Activated CD8-positive, alpha-beta memory T cell treated with anti-CD3 and anti-CD28 coated beads, Interleukin-2, amount 50 U/mL, for 1 hour (primary cell): ENCODE measurements around the gene NODAL.
A peak's percentile ranks its signal among the peaks of the same experiment; 100 is the strongest.

Source experiments
- DNase-seq: peaks from one replicate; pipeline ENCODE4 v3.0.0-alpha.2; 2020; ENCODE audit errors: extremely low read depth

NODAL gene

GRCh38 chr10:70433581-70434280, 7.8 kb downstream of the NODAL start:
- no peak for DNase-seq

GRCh38 chr10:70432561-70433263, 8.8 kb downstream of the NODAL start:
- no peak for DNase-seq

- DNase-seq, result no peak
These were observed 9.4 kb downstream of the NODAL start for GRCh38 chr10:70432101-70432500.

- DNase-seq, result no peak
These were observed 10.7 kb downstream of the NODAL start for GRCh38 chr10:70430493-70431445.

- DNase-seq, result no peak
These were observed 14.7 kb downstream of the NODAL start for GRCh38 chr10:70426823-70427222.

- DNase-seq, result no peak
These were observed 16.4 kb downstream of the NODAL start for GRCh38 chr10:70425096-70425495.

GRCh38 chr10:70424320-70424719, 17.2 kb downstream of the NODAL start:
- DNase-seq, result no peak

GRCh38 chr10:70418713-70419112, 22.8 kb downstream of the NODAL start:
- no peak for DNase-seq

GRCh38 chr10:70418229-70418628, 23.3 kb downstream of the NODAL start:
- no peak for DNase-seq

- DNase-seq, result no peak
These were observed 23.9 kb downstream of the NODAL start for GRCh38 chr10:70417568-70417967.

GRCh38 chr10:70412356-70412755, 29.1 kb downstream of the NODAL start:
- DNase-seq, result no peak

GRCh38 chr10:70410608-70411007, 30.9 kb downstream of the NODAL start:
- DNase-seq, result no peak

GRCh38 chr10:70409772-70410171, 31.7 kb downstream of the NODAL start:
- DNase-seq, result no peak

GRCh38 chr10:70405037-70405824, 36.2 kb downstream of the NODAL start:
- DNase-seq, result no peak

- DNase-seq, result no peak
These were observed 36.8 kb downstream of the NODAL start for GRCh38 chr10:70404787-70405036.

- DNase-seq, result peak; percentile 88
These were observed 37.3 kb downstream of the NODAL start, which contains the start of gene EIF4EBP2 for GRCh38 chr10:70404036-70404786. Gene EIF4EBP2, plus strand, starts transcription at chr10:70404145. Its CDS starts 257 bp downstream, at chr10:70404402.

- no peak for DNase-seq
These were observed 37.9 kb downstream of the NODAL start for GRCh38 chr10:70403483-70404035.

GRCh38 chr10:70399177-70399576, 42.3 kb downstream of the NODAL start:
- no peak for DNase-seq

- no peak for DNase-seq
These were observed 45.3 kb downstream of the NODAL start for GRCh38 chr10:70396140-70396539.

GRCh38 chr10:70391654-70392053, 49.8 kb downstream of the NODAL start:
- DNase-seq, result no peak
